ENCODE measurements around the gene DEFB116. TPM values are rescaled to one million over a fixed set of nuclear protein-coding genes. Genes with fewer than 3 reads are reported as not detected.

Gene DEFB116
- total and polyA plus RNA-seq, 2 of the 8 experiments (the other 6 are each of a cell fraction or from before 2014, with no cell fraction given), result not detected

DNA sequence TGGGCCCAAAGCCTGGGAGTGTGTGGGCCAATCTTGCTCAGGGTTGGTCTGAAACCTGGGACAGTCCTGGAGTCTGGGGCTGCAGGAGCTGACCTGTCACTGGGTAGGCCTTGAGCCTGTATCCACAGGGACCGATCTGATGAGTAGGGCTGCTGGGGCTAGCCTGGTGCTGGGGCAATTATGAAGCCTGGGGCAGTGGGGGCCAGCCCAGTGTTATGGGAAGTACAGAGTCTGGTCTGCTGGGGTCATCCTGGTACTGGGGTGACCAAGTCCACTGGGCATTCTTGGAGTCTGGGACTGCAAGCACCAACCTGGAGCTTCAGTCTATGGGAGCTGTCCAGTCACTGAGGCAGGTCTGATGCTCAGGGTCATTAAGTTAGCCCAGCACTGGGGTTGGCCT is 30.2 kb downstream of the DEFB116 start:
- H4K20me1 ChIP-seq (replicated peaks in 1 of 2; ENCODE audit: control insufficient read depth in 1 of 2, insufficient read depth in 2 of 2, low read length in 2 of 2), result no peaks in the 10 kb centered on the region
- H3K9me3 ChIP-seq (ENCODE audit: insufficient read depth in 2 of 2, low read depth in 1 of 2, low read length in 1 of 2), result peaks cover 63 to 74% of the 10 kb centered on the region in 2 experiments
- no peaks in the 10 kb centered on the region for H3K79me2 ChIP-seq (ENCODE audit: control insufficient read depth in 1 of 2, insufficient read depth in 2 of 2, low read length in 2 of 2)
- H3K4me2 ChIP-seq (ENCODE audit: insufficient read depth in 1 of 2, low read depth in 2 of 2, low read length in 2 of 2), result no peak overlapping the region
- H2BK120ac ChIP-seq (replicated peaks; ENCODE audit: low read depth, low read length), result no peak overlapping the region
- H3K4me3 ChIP-seq (ENCODE audit: extremely low read depth in 1 of 4, insufficient read depth in 2 of 4, low read depth in 3 of 4, low read length in 4 of 4), result no peak overlapping the region
- no peak overlapping the region for H4K91ac ChIP-seq (replicated peaks; ENCODE audit: insufficient read length, low read length)
- no peak overlapping the region for H3K9ac ChIP-seq (replicated peaks in 1 of 4; ENCODE audit: extremely low read depth in 1 of 4, low read depth in 3 of 4, low read length in 3 of 4)
- no peak for DNase-seq (ENCODE audit: low read depth in 1 of 2, low spot score in 2 of 2)
- 81% methylated on average over 1 of the region's 1 CpG; no CpG with 5 or more reads in 1 of the 2 experiments for WGBS, 2 experiments (ENCODE audit: extremely low coverage in 1 of 2, insufficient coverage in 1 of 2, insufficient read length in 1 of 2, insufficient replicate concordance in 2 of 2, low coverage in 1 of 2, low lambda C conversion rate in 2 of 2, missing lambda C conversion rate in 1 of 2)
- H2BK5ac ChIP-seq (ENCODE audit: low read depth, low read length), result no peak overlapping the region
- no peak overlapping the region for H4K8ac ChIP-seq (ENCODE audit: extremely low read depth, insufficient read depth, low read length)
- H2AK5ac ChIP-seq (ENCODE audit: low read depth, low read length), result no peak overlapping the region
- H4K5ac ChIP-seq (ENCODE audit: insufficient read length, low read depth, low read length), result no peak overlapping the region
- H3K23ac ChIP-seq (ENCODE audit: insufficient read length), result no peak overlapping the region
- H3K79me1 ChIP-seq (ENCODE audit: low read depth, low read length), result no peaks in the 10 kb centered on the region
- H3K36me3 ChIP-seq (ENCODE audit: control insufficient read depth in 2 of 4, insufficient read depth in 4 of 4, low read length in 3 of 4), result no peaks in the 10 kb centered on the region
- POLR2A ChIA-PET (ENCODE audit: partially characterized antibody), result no interaction called here
- no peaks in the 10 kb centered on the region; a peak in 1 of 7 replicates for H3K27me3 ChIP-seq (replicated peaks in 1 of 4; ENCODE audit: control insufficient read depth in 3 of 4, extremely low read depth in 1 of 4, insufficient read depth in 3 of 4, low read length in 3 of 4)
- H3K4me1 ChIP-seq (replicated peaks in 1 of 4; ENCODE audit: control insufficient read depth in 3 of 4, insufficient read depth in 4 of 4, low read length in 3 of 4), result no peaks in the 10 kb centered on the region
- CTCF ChIA-PET (ENCODE audit: partially characterized antibody), result no interaction called here
- no peak overlapping the region for H2BK15ac ChIP-seq (ENCODE audit: low read length)
- H3K23me2 ChIP-seq (ENCODE audit: low read depth, low read length), result no peaks in the 10 kb centered on the region
- no peak overlapping the region for H3K18ac ChIP-seq (ENCODE audit: extremely low read depth, low read length)
- H3K56ac ChIP-seq (replicated peaks; ENCODE audit: insufficient read length, low read depth, low read length), result no peak overlapping the region
- no peak overlapping the region for H2BK12ac ChIP-seq (ENCODE audit: low read depth, low read length)
- no peak overlapping the region for H2BK20ac ChIP-seq (ENCODE audit: low read length)
- FAIRE-seq, result no peak
- no peak overlapping the region for H3K27ac ChIP-seq (ENCODE audit: low read depth, low read length)
- H2AFZ ChIP-seq (ENCODE audit: low read length), result no peak overlapping the region
- no peak overlapping the region for H3K4ac ChIP-seq (replicated peaks; ENCODE audit: insufficient read length, low read depth, low read length)
- H3K14ac ChIP-seq (ENCODE audit: insufficient read length), result no peak overlapping the region
- no peak for TF ChIP-seq CREB1 (IDR thresholded peaks at IDR 0.05)
- no peak for TF ChIP-seq NRF1 (IDR thresholded peaks at IDR 0.05; ENCODE audit: low read depth, low read length)
- no peak for TF ChIP-seq ASH2L (IDR thresholded peaks at IDR 0.05; ENCODE audit: low read length)
- TF ChIP-seq CBX8 (IDR thresholded peaks at IDR 0.05; ENCODE audit: borderline replicate concordance, low read depth, low read length), result no peak
- TF ChIP-seq SUZ12 (IDR thresholded peaks at IDR 0.05; ENCODE audit: low read length), result no peak
- TF ChIP-seq POLR2AphosphoS5 (IDR thresholded peaks at IDR 0.05; ENCODE audit: low read depth, low read length), result no peak
- TF ChIP-seq, protein P1, sequence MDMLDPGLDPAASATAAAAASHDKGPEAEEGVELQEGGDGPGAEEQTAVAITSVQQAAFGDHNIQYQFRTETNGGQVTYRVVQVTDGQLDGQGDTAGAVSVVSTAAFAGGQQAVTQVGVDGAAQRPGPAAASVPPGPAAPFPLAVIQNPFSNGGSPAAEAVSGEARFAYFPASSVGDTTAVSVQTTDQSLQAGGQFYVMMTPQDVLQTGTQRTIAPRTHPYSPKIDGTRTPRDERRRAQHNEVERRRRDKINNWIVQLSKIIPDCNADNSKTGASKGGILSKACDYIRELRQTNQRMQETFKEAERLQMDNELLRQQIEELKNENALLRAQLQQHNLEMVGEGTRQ (IDR thresholded peaks at IDR 0.05; ENCODE audit: low read length), result no peak
- TF ChIP-seq TBP (IDR thresholded peaks at IDR 0.05; ENCODE audit: low read depth, low read length), result no peak
- no peak for TF ChIP-seq SIN3A (conservative IDR thresholded peaks at IDR 0.05 in 1 of 2, IDR thresholded peaks at IDR 0.05 in 1 of 2; ENCODE audit: low read depth in 1 of 2, low read length in 2 of 2)
- TF ChIP-seq JUND (IDR thresholded peaks at IDR 0.05; ENCODE audit: low read length), result no peak
- TF ChIP-seq SIX5 (IDR thresholded peaks at IDR 0.05; ENCODE audit: low read depth, low read length), result no peak
- no peak for TF ChIP-seq RBBP5 (IDR thresholded peaks at IDR 0.05; ENCODE audit: borderline replicate concordance, low read depth, low read length)
- no peak for TF ChIP-seq SRF (IDR thresholded peaks at IDR 0.05; ENCODE audit: low read depth, low read length)
- TF ChIP-seq, protein P2, sequence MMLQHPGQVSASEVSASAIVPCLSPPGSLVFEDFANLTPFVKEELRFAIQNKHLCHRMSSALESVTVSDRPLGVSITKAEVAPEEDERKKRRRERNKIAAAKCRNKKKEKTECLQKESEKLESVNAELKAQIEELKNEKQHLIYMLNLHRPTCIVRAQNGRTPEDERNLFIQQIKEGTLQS (IDR thresholded peaks at IDR 0.05; ENCODE audit: insufficient read depth, low read depth, low read length), result no peak
- TF ChIP-seq SP4 (IDR thresholded peaks at IDR 0.05; ENCODE audit: low read length), result no peak
